ENCODE measurements around the gene SF3B6. TPM values are rescaled to one million over a fixed set of nuclear protein-coding genes. Genes with fewer than 3 reads are reported as not detected.
"Not testable (repeated sequence)": the region's sequence is repeated elsewhere in the genome, so short reads cannot be mapped to it uniquely, and the experiment has no call there.

Gene SF3B6
- total RNA-seq, 1 donor from 2014 or later = 55.2 TPM

GRCh38 chr2:24101992-24102391 is 25.9 kb upstream of the SF3B6 start:
- intact Hi-C loops (cut with DNase I) = no loop called here
- ATAC-seq = no peak

GRCh38 chr2:24100732-24101131 is 24.6 kb upstream of the SF3B6 start:
- DNase-seq; H3K27ac ChIP-seq; H3K36me3 ChIP-seq; intact Hi-C loops (cut with DNase I); H3K4me3 ChIP-seq; ATAC-seq; H3K9me3 ChIP-seq; H3K4me1 ChIP-seq; H3K27me3 ChIP-seq: not testable (repeated sequence)

More at GRCh38 chr2:24101992-24102391, 25.9 kb upstream of the SF3B6 start:
- Histone ChIP-seq H3K4me3 (no peak overlapping the region), H3K4me1 (no peaks in the 10 kb centered on the region), H3K9me3 (no peaks in the 10 kb centered on the region), H3K27ac (no peak overlapping the region), H3K27me3 (no peaks in the 10 kb centered on the region), H3K36me3 (no peaks in the 10 kb centered on the region)
- TF ChIP-seq CTCF (IDR thresholded peaks at IDR 0.05) = no peak
- no peak for DNase-seq

- intact Hi-C loops (cut with DNase I); H3K9me3 ChIP-seq; H3K4me1 ChIP-seq; DNase-seq; H3K36me3 ChIP-seq; H3K27me3 ChIP-seq; H3K27ac ChIP-seq; H3K4me3 ChIP-seq; ATAC-seq: not testable (repeated sequence)
These were observed 19.1 kb upstream of the SF3B6 start for GRCh38 chr2:24095171-24095677.

GRCh38 chr2:24093270-24093669 is 17.1 kb upstream of the SF3B6 start:
- ATAC-seq; H3K36me3 ChIP-seq; H3K4me1 ChIP-seq; H3K27ac ChIP-seq; H3K27me3 ChIP-seq; H3K9me3 ChIP-seq; H3K4me3 ChIP-seq; DNase-seq; intact Hi-C loops (cut with DNase I): not testable (repeated sequence)

GRCh38 chr2:24088821-24089359 is 12.8 kb upstream of the SF3B6 start:
- no peak overlapping the region for H3K27ac ChIP-seq
- intact Hi-C loops (cut with DNase I) = no loop called here
- H3K27me3 ChIP-seq = no peaks in the 10 kb centered on the region
- ATAC-seq (no peak), DNase-seq (no peak)
- no peak overlapping the region for H3K4me3 ChIP-seq
- peaks cover 6% of the 10 kb centered on the region for H3K4me1 ChIP-seq
- no peak for TF ChIP-seq CTCF (IDR thresholded peaks at IDR 0.05)
- peaks cover 9% of the 10 kb centered on the region for H3K36me3 ChIP-seq
- H3K9me3 ChIP-seq = no peaks in the 10 kb centered on the region

- no peak overlapping the region for H3K4me3 ChIP-seq
- intact Hi-C loops (cut with DNase I) = no loop called here
- peaks cover 18% of the 10 kb centered on the region for H3K36me3 ChIP-seq
- ATAC-seq (no peak), DNase-seq (no peak)
- no peak for TF ChIP-seq CTCF (IDR thresholded peaks at IDR 0.05)
- peaks cover 22% of the 10 kb centered on the region for H3K4me1 ChIP-seq
- no peaks in the 10 kb centered on the region for H3K9me3 ChIP-seq
- no peak overlapping the region for H3K27ac ChIP-seq
- no peaks in the 10 kb centered on the region for H3K27me3 ChIP-seq
These were observed 10.9 kb upstream of the SF3B6 start for GRCh38 chr2:24087032-24087431.

- no peaks in the 10 kb centered on the region for H3K27me3 ChIP-seq
- DNase-seq (no peak), ATAC-seq (no peak)
- peaks cover 20% of the 10 kb centered on the region for H3K36me3 ChIP-seq
- no peaks in the 10 kb centered on the region for H3K9me3 ChIP-seq
- H3K27ac ChIP-seq = no peak overlapping the region
- intact Hi-C loops (cut with DNase I) = no loop called here
- TF ChIP-seq CTCF (IDR thresholded peaks at IDR 0.05) = no peak
- no peak overlapping the region for H3K4me3 ChIP-seq
- peaks cover 22% of the 10 kb centered on the region for H3K4me1 ChIP-seq
These were observed 10.1 kb upstream of the SF3B6 start for GRCh38 chr2:24086241-24086640.

Data from upper lobe of right lung (tissue), 1 donor.